WTC11 (cell line): ENCODE results near the gene FGF14. TPM values are rescaled to one million over a fixed set of nuclear protein-coding genes. Genes with fewer than 3 reads are reported as not detected.

Experiments
- ATAC-seq: fragments of 200-7000 bp; cut with Tn5 transposase; 2 replicates; pipeline ENCODE4 v1.10.0; 2021; ENCODE audit warnings: mild to moderate bottlenecking, moderate library complexity
- CTCF ChIA-PET: fragments of 300-600 bp; sonication (Branson Sonifier 250); formaldehyde crosslinking; loops from one replicate; lab custom pipeline; 2021; ENCODE audit warnings: antibody characterized with exemption; lab: Charles Lee
- POLR2A ChIA-PET: fragments of 350-600 bp; sonication (Branson Sonifier 250); formaldehyde crosslinking; loops from one replicate; lab custom pipeline; 2021; ENCODE audit warnings: antibody characterized with exemption; lab: Charles Lee
- DNase-seq: peaks from one replicate; pipeline ENCODE4 v3.0.0; 2021; ENCODE audit warnings: low spot score
- H3K27ac Mint-ChIP-seq: 2 replicates; pipeline ENCODE4 v1.8.0; 2021; ENCODE audit warnings: mixed read lengths
- H3K27me3 Mint-ChIP-seq: 2 replicates; pipeline ENCODE4 v1.8.0; 2021; ENCODE audit warnings: low read depth, mild to moderate bottlenecking, moderate library complexity, mixed read lengths
- H3K36me3 Mint-ChIP-seq: 2 replicates; pipeline ENCODE4 v1.8.0; 2021; ENCODE audit warnings: mixed read lengths
- H3K4me1 Mint-ChIP-seq: 2 replicates; pipeline ENCODE4 v1.8.0; 2022; ENCODE audit warnings: mixed read lengths
- H3K4me3 Mint-ChIP-seq: 2 replicates; pipeline ENCODE4 v1.8.0; 2021; ENCODE audit warnings: mild to moderate bottlenecking, moderate library complexity, mixed read lengths
- H3K9me3 Mint-ChIP-seq: 2 replicates; pipeline ENCODE4 v1.8.0; 2021; ENCODE audit warnings: mixed read lengths
- AFF4 ChIP-seq: sonication (generic); formaldehyde crosslinking; IDR thresholded peaks from 2 replicates; pipeline ENCODE4 v1.8.1; 2023; ENCODE audit warnings: mild to moderate bottlenecking, missing genetic modification reagents, borderline replicate concordance
- ATF1 ChIP-seq: sonication (generic); formaldehyde crosslinking; IDR thresholded peaks from 2 replicates; pipeline ENCODE4 v1.8.1; 2023; ENCODE audit warnings: mild to moderate bottlenecking, moderate library complexity, missing genetic modification reagents
- ATF2 ChIP-seq: sonication (generic); formaldehyde crosslinking; IDR thresholded peaks from 2 replicates; pipeline ENCODE4 v1.8.1; 2022; ENCODE audit warnings: low read depth, missing genetic modification reagents, borderline replicate concordance
- E2F4 ChIP-seq: sonication (generic); formaldehyde crosslinking; IDR thresholded peaks from 2 replicates; pipeline ENCODE4 v1.8.1; 2022; ENCODE audit warnings: low read depth, mild to moderate bottlenecking, moderate library complexity, missing genetic modification reagents, borderline replicate concordance
- E2F5 ChIP-seq: sonication (generic); formaldehyde crosslinking; IDR thresholded peaks from 2 replicates; pipeline ENCODE4 v1.8.1; 2022; ENCODE audit warnings: mild to moderate bottlenecking, moderate library complexity, missing genetic modification reagents
- GTF2I ChIP-seq: fragments of 250-450 bp; sonication (Bioruptor Pico); conservative IDR thresholded peaks from 2 replicates; pipeline ENCODE4 v1.4.0; 2021; ENCODE audit warnings: mild to moderate bottlenecking
- MAX ChIP-seq: sonication (generic); formaldehyde crosslinking; IDR thresholded peaks from 2 replicates; pipeline ENCODE4 v1.8.0; 2022; ENCODE audit warnings: mild to moderate bottlenecking, missing genetic modification reagents
- NR1H2 ChIP-seq: sonication (generic); formaldehyde crosslinking; IDR thresholded peaks from 2 replicates; pipeline ENCODE4 v1.9.0; 2021; ENCODE audit warnings: mild to moderate bottlenecking, moderate library complexity, missing genetic modification reagents
- STAT6 ChIP-seq: sonication (generic); formaldehyde crosslinking; conservative IDR thresholded peaks from 2 replicates; pipeline ENCODE4 v1.8.1; 2023; ENCODE audit warnings: mild to moderate bottlenecking, low read depth, missing genetic modification reagents, moderate library complexity
- USF2 ChIP-seq: sonication (generic); formaldehyde crosslinking; IDR thresholded peaks from 2 replicates; pipeline ENCODE4 v1.8.1; 2023; ENCODE audit warnings: mild to moderate bottlenecking, missing genetic modification reagents, moderate library complexity
- ZNF121 ChIP-seq: sonication (generic); formaldehyde crosslinking; IDR thresholded peaks from 2 replicates; pipeline ENCODE4 v1.8.0; 2023; ENCODE audit warnings: missing genetic modification reagents
- ZNF671 ChIP-seq: fragments of 250-450 bp; sonication (Bioruptor Pico); IDR thresholded peaks from 2 replicates; pipeline ENCODE4 v1.8.0; 2021; ENCODE audit warnings: mild to moderate bottlenecking
- total RNA-seq: library from RNA; stranded (reverse); gene quantifications from 3 replicates; pipeline ENCODE4 v1.2.3, GENCODE V29; 2021

Gene FGF14
- total RNA-seq, 1 experiment from 2014 or later: 0.28 TPM

GRCh38 chr13:101686003-101686402 lies 715.8 kb downstream of the FGF14 start:
- ChIA-PET POLR2A (no interaction called here), CTCF (no interaction called here)
- no peak overlapping the region for H3K27ac Mint-ChIP-seq
- no peak for DNase-seq
- H3K4me3 Mint-ChIP-seq: no peak overlapping the region
- H3K36me3 Mint-ChIP-seq: no peaks in the 10 kb centered on the region
- H3K27me3 Mint-ChIP-seq: no peaks in the 10 kb centered on the region
- no peak for TF ChIP-seq STAT6 (CRISPR knock-in tag)
- no peak for TF ChIP-seq NR1H2
- no peak for TF ChIP-seq MAX (CRISPR knock-in tag)
- TF ChIP-seq ATF2 (CRISPR knock-in tag): no peak
- no peak for TF ChIP-seq GTF2I (CRISPR knock-in tag)
- TF ChIP-seq ZNF671 (CRISPR knock-in tag): no peak
- TF ChIP-seq, all 79 proteins: peak for 0
- Mint-ChIP-seq H3K9me3 (no peaks in the 10 kb centered on the region), H3K4me1 (no peaks in the 10 kb centered on the region)
- ATAC-seq: no peak

- Mint-ChIP-seq H3K4me1 (no peaks in the 10 kb centered on the region), H3K4me3 (no peak overlapping the region), H3K9me3 (no peaks in the 10 kb centered on the region), H3K27ac (no peak overlapping the region), H3K27me3 (no peaks in the 10 kb centered on the region), H3K36me3 (no peaks in the 10 kb centered on the region)
- CTCF ChIA-PET: no interaction called here
- ATAC-seq: no peak
- TF ChIP-seq E2F4 (no peak), ATF1 (CRISPR knock-in tag) (no peak), ZNF121 (CRISPR knock-in tag) (no peak), USF2 (CRISPR knock-in tag) (no peak), AFF4 (CRISPR knock-in tag) (no peak), ATF2 (CRISPR knock-in tag) (no peak), E2F5 (CRISPR knock-in tag) (no peak)
- DNase-seq: no peak
- POLR2A ChIA-PET: no interaction called here
Measured at GRCh38 chr13:101681834-101682233, 720.0 kb downstream of the FGF14 start.
